HepG2 (cell line): Measurements from ENCODE around the gene PLIN5. TPM values are rescaled to one million over a fixed set of nuclear protein-coding genes. Genes with fewer than 3 reads are reported as not detected.

Experiments
- ATAC-seq: fragments of 200-7000 bp; cut with Tn5 transposase; 3 replicates; pipeline ENCODE4 v1.9.1; 2020; ENCODE audit warnings: mild to moderate bottlenecking, moderate library complexity
- BruUV-seq: library from RNA; stranded (reverse); fragments of 400-500 nt; replicated peaks from 2 replicates; lab custom pipeline; 2021; lab: Mats Ljungman, UMichigan
- CTCF ChIA-PET: fragments of 300-600 bp; formaldehyde crosslinking; extraction: SDS; loops from one replicate; lab custom pipeline; 2021; ENCODE audit warnings: low total read pairs, inconsistent platforms, low intra/inter-chr PET ratio; lab: Yijun Ruan, JAX
- POLR2A ChIA-PET: fragments of 350-600 bp; sonication (Branson Sonifier 250); formaldehyde crosslinking; loops from one replicate; lab custom pipeline; 2020; ENCODE audit warnings: antibody characterized with exemption, inconsistent platforms; lab: Yijun Ruan, JAX
- DNase-seq: peaks from one replicate; pipeline ENCODE4 v3.0.0-alpha.2; 2015; ENCODE audit warnings: low spot score
- FAIRE-seq: peaks from 3 replicates; lab custom pipeline; 2011; peaks lifted over from hg19 to GRCh38; lab: Jason Lieb, UNC
- H2AFZ ChIP-seq: one replicate; pipeline ENCODE4 v1.6.1; 2011; ENCODE audit warnings: low read length, inconsistent platforms
- H3K27ac ChIP-seq: fragments of 300-600 bp; 3 replicates; pipeline ENCODE4 v1.8.0; 2011; ENCODE audit warnings: mixed run types, mild to moderate bottlenecking, mixed read lengths, low read length, inconsistent platforms; ENCODE audit not compliant: insufficient read depth; ENCODE audit errors: extremely low read length
- H3K27me3 ChIP-seq, 2 experiments: fragments of 200-600 bp in 1 of 2; 2 replicates in 1 of 2; 3 replicates in 1 of 2; pipeline versions ENCODE4 v1.6.0 to v1.8.0; 2011; ENCODE audit warnings: low read length in 2 of 2, mild to moderate bottlenecking in 2 of 2, moderate library complexity in 2 of 2, inconsistent platforms in 1 of 2; ENCODE audit not compliant: insufficient read depth in 2 of 2, control insufficient read depth in 1 of 2
- H3K36me3 ChIP-seq, 2 experiments: fragments of 200-600 bp in 1 of 2; replicated peaks in 1 of 2; 2 replicates in 1 of 2; 3 replicates in 1 of 2; pipeline versions ENCODE4 v1.5.1 to v1.8.0; 2011; ENCODE audit warnings: low read length in 2 of 2, inconsistent platforms in 1 of 2; ENCODE audit not compliant: insufficient read depth in 2 of 2, control insufficient read depth in 1 of 2
- H3K4me1 ChIP-seq: 2 replicates; pipeline ENCODE4 v1.5.1; 2012; ENCODE audit warnings: low read length, inconsistent platforms; ENCODE audit not compliant: insufficient read depth
- H3K4me2 ChIP-seq: 2 replicates; pipeline ENCODE4 v1.6.0; 2011; ENCODE audit warnings: low read depth, low read length, inconsistent platforms
- H3K4me3 ChIP-seq, 3 experiments: fragments of 200-600 bp in 1 of 3; sonication (generic), shearing (Covaris generic) in 1 of 3; replicated peaks in 1 of 3; 2 replicates each; pipeline ENCODE4 v1.5.1; 2011 to 2016; ENCODE audit warnings: low read length in 3 of 3, inconsistent platforms in 2 of 3, low read depth in 2 of 3, mild to moderate bottlenecking in 2 of 3, control low read depth in 1 of 3, mixed read lengths in 1 of 3; ENCODE audit not compliant: insufficient read depth in 1 of 3
- H3K79me2 ChIP-seq: one replicate; pipeline ENCODE4 v1.6.1; 2011; ENCODE audit warnings: low read length, inconsistent platforms; ENCODE audit not compliant: insufficient read depth
- H3K9ac ChIP-seq: 2 replicates; pipeline ENCODE4 v1.6.0; 2011; ENCODE audit warnings: mild to moderate bottlenecking, low read depth, low read length, inconsistent platforms; ENCODE audit not compliant: insufficient read depth
- H3K9me3 ChIP-seq: 2 replicates; pipeline ENCODE4 v1.5.1; 2012; ENCODE audit warnings: mild to moderate bottlenecking, low read length
- H4K20me1 ChIP-seq: 2 replicates; pipeline ENCODE4 v1.6.0; 2011; ENCODE audit warnings: inconsistent platforms, mild to moderate bottlenecking, low read length, moderate library complexity; ENCODE audit not compliant: insufficient read depth
- E2F1 ChIP-seq: sonication (generic); formaldehyde crosslinking; IDR thresholded peaks from 2 replicates; pipeline ENCODE4 v1.5.0; 2020; ENCODE audit warnings: missing genetic modification reagents
- NAIF1 ChIP-seq: sonication (generic); formaldehyde crosslinking; IDR thresholded peaks from 2 replicates; pipeline ENCODE4 v1.5.0; 2020; ENCODE audit warnings: mild to moderate bottlenecking, missing genetic modification reagents, borderline replicate concordance
- NCOA1 ChIP-seq: sonication (generic); formaldehyde crosslinking; IDR thresholded peaks from 2 replicates; pipeline ENCODE4 v1.9.0; 2021; ENCODE audit warnings: missing genetic modification reagents
- NFYC ChIP-seq: IDR thresholded peaks from 2 replicates; pipeline ENCODE4 v1.6.1; 2016; ENCODE audit warnings: missing genetic modification reagents, missing compliant biosample characterization
- PLSCR1 ChIP-seq: sonication (generic); formaldehyde crosslinking; IDR thresholded peaks from 2 replicates; pipeline ENCODE4 v1.5.0; 2020; ENCODE audit warnings: missing genetic modification reagents, mild to moderate bottlenecking, borderline replicate concordance
- ZBTB4 ChIP-seq: sonication (generic); formaldehyde crosslinking; IDR thresholded peaks from 2 replicates; pipeline ENCODE4 v1.4.0; 2020; ENCODE audit warnings: missing genetic modification reagents, mild to moderate bottlenecking, borderline replicate concordance
- ZFP36 ChIP-seq: fragments of 150-350 bp; IDR thresholded peaks from 2 replicates; pipeline ENCODE4 v1.6.1; 2018; ENCODE audit warnings: borderline replicate concordance, low read length, low read depth; ENCODE audit not compliant: partially characterized antibody
- WGBS: methylation state at CpG from one replicate; pipeline ENCODE4 v1.1.6; 2017; ENCODE audit warnings: low lambda C conversion rate; 5-methylcytosine and 5-hydroxymethylcytosine counted together
- in situ Hi-C: cut with HindIII; loops from 2 replicates; pipeline ENCODE4 v1.10.0; 2017; ENCODE audit warnings: low pct_unique_long_range_greater_than_20kb; ENCODE audit not compliant: extremely low pct_ligation_motif_present
- intact Hi-C: fragments of 100-400 bp; cut with micrococcal nuclease; formaldehyde crosslinking; loops from one replicate; pipeline ENCODE4 v1.10.0; 2022; ENCODE audit not compliant: unreplicated experiment
- polyA plus RNA-seq, 8 experiments: library from polyadenylated mRNA; depleted of rRNA in 3 of 8; stranded (reverse) in 7 of 8; unstranded in 1 of 8; fragments of >200 nt; fragmentation: Illumina TruSeq in 4 of 8; extraction: Trizol in 4 of 8; gene quantifications; 2 replicates each; pipeline versions ENCODE4 v1.2.1 to v1.2.3, GENCODE V29; 2011 to 2016; ENCODE audit warnings: low read depth in 4 of 8, missing spikeins in 1 of 8, mixed read lengths in 1 of 8; ENCODE audit not compliant: insufficient read depth in 1 of 8
- total RNA-seq, 5 experiments: library from RNA; depleted of rRNA; stranded (reverse); fragments of >200 nt; fragmentation: Illumina TruSeq; extraction: Trizol; gene quantifications; 2 replicates each; pipeline ENCODE4 v1.2.3, GENCODE V29; 2016; ENCODE audit warnings: low read depth in 1 of 5

PLIN5 gene
- total and polyA plus RNA-seq, 2 of the 13 experiments (the other 11 are each of a cell fraction or from before 2014, with no cell fraction given) = 1.8 to 4.8 TPM

GRCh38 chr19:4519521-4520277 is 15.3 kb downstream of the PLIN5 start (continued):
- TF ChIP-seq ZBTB4 (CRISPR knock-in tag) (no peak), E2F1 (CRISPR knock-in tag) (no peak), ZFP36 (peak; percentile 36)

- peak overlapping the region in 1 of 3 experiments; percentile 52; a peak in 1 of 6 replicates for H3K4me3 ChIP-seq
- FAIRE-seq (no peak), ATAC-seq (no peak), DNase-seq (no peak)
- no peaks in the 10 kb centered on the region for H3K9me3 ChIP-seq
- H3K79me2 ChIP-seq = no peaks in the 10 kb centered on the region
- peak overlapping the region; percentile 53 for H3K9ac ChIP-seq
- no peaks in the 10 kb centered on the region for H3K27me3 ChIP-seq
- TF ChIP-seq NCOA1 (CRISPR knock-in tag) = no peak
- TF ChIP-seq ZFP36 = peak; percentile 63
- no peak for TF ChIP-seq NFYC (CRISPR knock-in tag)
- TF ChIP-seq PLSCR1 (CRISPR knock-in tag) = no peak
- no peak for TF ChIP-seq NAIF1
- POLR2A ChIA-PET = no interaction called here
- H3K27ac ChIP-seq = peak overlapping the region; percentile 48
- H3K36me3 ChIP-seq = no peaks in the 10 kb centered on the region
- CTCF ChIA-PET = no interaction called here
- WGBS = 85% methylated on average over 4 of the region's 6 CpGs
- BruUV-seq = no TSS peak
- intact Hi-C loops (no loop called here), in situ Hi-C loops (no loop called here)
- peak overlapping the region; percentile 60 for H3K4me2 ChIP-seq
- peaks cover 68% of the 10 kb centered on the region for H3K4me1 ChIP-seq
- no peak overlapping the region for H2AFZ ChIP-seq
- no peaks in the 10 kb centered on the region for H4K20me1 ChIP-seq
Observed at GRCh38 chr19:4519172-4519496, 15.9 kb downstream of the PLIN5 start.
